ENCODE measurements around the gene HCN4.

The HCN4 gene

DNA sequence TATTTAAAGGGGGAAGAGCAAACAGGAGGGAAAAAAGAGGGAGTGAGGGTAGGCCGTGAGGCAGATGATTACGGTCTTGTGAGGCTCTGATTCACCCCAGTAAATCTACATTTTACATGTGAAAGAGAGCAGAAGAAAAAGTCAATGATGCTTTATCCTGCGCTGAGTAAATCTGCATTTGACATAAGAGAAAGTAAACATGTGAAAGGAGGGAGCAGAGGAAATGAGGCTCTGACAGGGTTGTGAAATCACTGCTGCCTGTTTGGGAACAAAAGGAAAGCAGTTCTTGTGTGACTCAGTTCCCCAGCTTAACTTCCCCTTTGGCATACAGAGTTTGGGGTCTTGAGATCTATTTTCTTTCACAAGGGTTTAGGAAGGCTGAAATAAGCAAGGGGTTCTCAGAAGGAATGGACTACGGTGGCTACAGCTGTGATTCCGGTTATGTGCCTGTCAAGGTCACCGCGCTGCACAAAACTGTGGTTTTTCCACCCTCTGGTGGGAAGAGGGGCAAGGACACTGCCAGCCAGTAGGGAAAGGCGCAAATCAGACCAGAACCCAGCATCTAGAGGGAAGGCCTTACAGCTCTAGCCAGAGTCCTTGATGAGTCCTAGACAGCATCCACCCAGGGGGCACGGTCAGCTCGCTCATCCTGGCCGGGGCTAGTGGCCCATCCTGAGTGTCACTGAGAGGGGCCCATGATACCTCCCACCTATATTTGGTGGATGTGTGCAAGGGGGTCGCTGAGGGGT lies 18.9 kb upstream of the HCN4 start:
- Mint-ChIP-seq H3K27ac (no peak overlapping the region), H3K4me3 (no peak overlapping the region), H3K9me3 (no peaks in the 10 kb centered on the region), H3K36me3 (ENCODE audit: low read depth) (no peaks in the 10 kb centered on the region), H3K27me3 (ENCODE audit: low read depth) (no peaks in the 10 kb centered on the region), H3K4me1 (ENCODE audit: low read depth) (no peaks in the 10 kb centered on the region)
- DNase-seq (ENCODE audit: low spot score) = no peak

DNA sequence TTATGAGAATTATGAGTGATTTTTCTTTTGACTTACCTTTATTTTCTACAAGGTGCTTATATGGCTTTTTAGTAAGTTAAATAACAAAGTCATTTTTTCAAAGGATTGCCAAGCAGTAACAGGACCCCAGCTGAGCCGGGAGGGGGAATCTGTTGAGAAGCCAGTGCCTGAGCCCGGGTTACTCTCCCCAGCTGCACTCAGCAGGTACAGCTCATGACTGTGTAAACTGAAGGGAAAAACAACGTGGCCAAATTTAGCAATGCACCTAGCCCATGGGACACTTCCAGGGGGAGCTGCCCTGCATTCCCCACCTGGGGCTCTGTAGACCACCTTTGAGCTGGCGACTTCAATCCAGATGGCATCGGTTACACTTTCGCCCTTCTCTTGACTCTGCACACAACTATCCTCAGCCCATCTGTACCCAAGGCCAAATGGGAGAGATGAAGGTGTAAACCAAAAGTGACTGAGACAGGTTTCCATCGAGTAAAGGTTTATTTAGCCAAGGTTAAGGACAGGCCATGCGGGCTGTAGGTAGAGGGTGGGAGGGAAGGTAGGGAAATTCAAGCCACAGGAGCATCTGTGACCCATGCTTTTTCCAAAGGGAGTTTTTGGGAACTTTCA lies 18.2 kb upstream of the HCN4 start:
- Mint-ChIP-seq H3K27ac (no peak overlapping the region), H3K4me1 (ENCODE audit: low read depth) (no peaks in the 10 kb centered on the region), H3K27me3 (ENCODE audit: low read depth) (no peaks in the 10 kb centered on the region), H3K4me3 (no peak overlapping the region), H3K9me3 (no peaks in the 10 kb centered on the region), H3K36me3 (ENCODE audit: low read depth) (no peaks in the 10 kb centered on the region)
- DNase-seq (ENCODE audit: low spot score) = no peak

DNA sequence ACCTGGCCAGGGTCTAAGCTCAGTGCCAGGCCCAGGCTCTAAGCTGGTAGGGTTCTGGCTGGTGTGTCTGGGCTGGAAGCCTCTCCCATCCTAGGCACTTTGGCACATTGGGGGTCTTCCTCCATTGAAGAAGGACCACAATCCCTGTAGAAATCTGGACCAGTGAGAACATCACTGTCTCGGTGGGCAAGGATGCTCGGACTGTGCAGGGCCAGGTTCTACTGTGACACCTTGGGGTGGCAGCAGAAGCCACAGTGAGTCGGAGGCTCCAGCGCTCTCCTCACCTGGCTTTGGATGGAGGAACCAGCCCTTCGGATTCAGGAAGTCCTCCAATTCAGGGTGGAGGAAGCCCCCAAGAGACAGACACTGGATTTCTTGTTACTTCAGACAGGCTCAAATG lies 17.5 kb upstream of the HCN4 start:
- no peak overlapping the region for H3K4me3 Mint-ChIP-seq
- peaks cover under 1% of the 10 kb centered on the region for H3K27me3 Mint-ChIP-seq (ENCODE audit: low read depth)
- DNase-seq (ENCODE audit: low spot score) = no peak
- H3K27ac Mint-ChIP-seq = no peak overlapping the region
- H3K9me3 Mint-ChIP-seq = no peaks in the 10 kb centered on the region
- H3K4me1 Mint-ChIP-seq (ENCODE audit: low read depth) = no peaks in the 10 kb centered on the region
- no peaks in the 10 kb centered on the region for H3K36me3 Mint-ChIP-seq (ENCODE audit: low read depth)

DNA sequence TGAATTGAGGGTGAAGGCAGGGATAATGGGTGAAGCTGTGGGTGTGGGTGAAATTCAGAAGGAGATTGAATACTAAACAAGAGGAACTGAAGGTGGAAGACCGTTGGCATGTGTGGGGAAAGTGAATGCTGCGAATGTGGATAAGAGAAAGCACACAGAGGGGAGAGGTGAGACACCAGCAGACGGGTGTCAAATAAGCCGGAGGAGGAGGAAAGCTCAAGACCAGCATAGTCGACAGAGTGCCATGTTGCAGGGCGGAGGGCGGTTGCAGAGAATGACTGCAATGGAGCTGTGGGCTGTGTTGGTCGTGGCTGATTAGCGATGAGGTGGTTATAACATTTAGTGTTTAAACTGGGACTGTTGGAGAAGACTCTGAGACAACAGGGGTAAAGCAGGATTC lies 16.4 kb upstream of the HCN4 start:
- no peaks in the 10 kb centered on the region for H3K4me1 Mint-ChIP-seq (ENCODE audit: low read depth)
- H3K27ac Mint-ChIP-seq = no peak overlapping the region
- no peak for DNase-seq (ENCODE audit: low spot score)
- H3K27me3 Mint-ChIP-seq (ENCODE audit: low read depth) = peaks cover 2% of the 10 kb centered on the region
- H3K36me3 Mint-ChIP-seq (ENCODE audit: low read depth) = no peaks in the 10 kb centered on the region
- H3K9me3 Mint-ChIP-seq = no peaks in the 10 kb centered on the region
- H3K4me3 Mint-ChIP-seq = no peak overlapping the region

- no peak overlapping the region for H3K27ac Mint-ChIP-seq
- no peaks in the 10 kb centered on the region for H3K9me3 Mint-ChIP-seq
- no peaks in the 10 kb centered on the region for H3K36me3 Mint-ChIP-seq (ENCODE audit: low read depth)
- H3K27me3 Mint-ChIP-seq (ENCODE audit: low read depth) = peaks cover 2% of the 10 kb centered on the region
- no peak for DNase-seq (ENCODE audit: low spot score)
- no peaks in the 10 kb centered on the region for H3K4me1 Mint-ChIP-seq (ENCODE audit: low read depth)
- H3K4me3 Mint-ChIP-seq = no peak overlapping the region
Observed at GRCh38 chr15:73383310-73384189, 14.8 kb upstream of the HCN4 start.

DNA sequence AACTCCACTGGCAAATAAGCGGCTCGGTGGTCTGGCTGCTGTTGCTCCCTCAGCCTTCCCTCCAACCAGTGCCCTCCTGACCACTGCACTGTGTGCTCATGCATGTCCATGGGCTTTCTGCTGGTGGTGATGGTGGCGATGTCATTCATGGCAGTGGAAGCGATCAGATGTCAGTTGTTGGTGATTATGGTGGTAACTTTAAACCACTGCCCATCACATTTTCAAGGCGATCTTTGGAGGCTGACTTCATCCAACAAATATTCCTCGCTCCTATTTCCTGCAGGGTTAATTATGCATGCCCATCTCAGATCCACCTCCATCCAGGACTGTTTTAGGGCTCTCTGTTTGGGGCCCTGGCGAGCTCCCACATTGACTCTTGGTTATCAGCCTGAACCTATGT lies 13.4 kb upstream of the HCN4 start:
- H3K4me3 Mint-ChIP-seq = no peak overlapping the region
- DNase-seq (ENCODE audit: low spot score) = no peak
- H3K27me3 Mint-ChIP-seq (ENCODE audit: low read depth) = peaks cover 2% of the 10 kb centered on the region
- no peak overlapping the region for H3K27ac Mint-ChIP-seq
- no peaks in the 10 kb centered on the region for H3K9me3 Mint-ChIP-seq
- no peaks in the 10 kb centered on the region for H3K4me1 Mint-ChIP-seq (ENCODE audit: low read depth)
- H3K36me3 Mint-ChIP-seq (ENCODE audit: low read depth) = no peaks in the 10 kb centered on the region

DNA sequence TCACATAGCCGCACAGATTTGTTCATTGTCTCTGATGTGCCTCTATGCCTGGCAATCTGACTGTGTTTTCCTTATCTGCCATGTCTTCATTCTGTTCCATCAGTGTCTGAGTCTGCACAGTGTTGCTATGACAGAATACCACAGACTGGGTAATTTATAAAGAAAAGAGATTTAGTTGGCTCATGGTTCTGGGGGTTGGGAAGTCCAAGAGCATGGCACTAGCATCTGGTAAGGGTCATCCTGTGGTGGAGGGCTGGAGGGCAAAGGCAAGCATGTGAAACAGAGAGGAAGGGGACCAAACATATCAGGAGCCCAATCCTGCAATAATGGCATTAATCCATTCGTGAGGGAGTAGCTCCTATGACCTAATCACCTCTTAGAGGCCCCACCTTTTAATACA lies 11.9 kb upstream of the HCN4 start:
- Mint-ChIP-seq H3K27me3 (ENCODE audit: low read depth) (peaks cover 2% of the 10 kb centered on the region), H3K36me3 (ENCODE audit: low read depth) (no peaks in the 10 kb centered on the region), H3K9me3 (no peaks in the 10 kb centered on the region), H3K27ac (no peak overlapping the region), H3K4me3 (no peak overlapping the region), H3K4me1 (ENCODE audit: low read depth) (no peaks in the 10 kb centered on the region)
- no peak for DNase-seq (ENCODE audit: low spot score)

- no peak for DNase-seq (ENCODE audit: low spot score)
- H3K4me1 Mint-ChIP-seq (ENCODE audit: low read depth) = no peaks in the 10 kb centered on the region
- peaks cover 3% of the 10 kb centered on the region for H3K27me3 Mint-ChIP-seq (ENCODE audit: low read depth)
- no peak overlapping the region for H3K4me3 Mint-ChIP-seq
- no peaks in the 10 kb centered on the region for H3K36me3 Mint-ChIP-seq (ENCODE audit: low read depth)
- H3K9me3 Mint-ChIP-seq = no peaks in the 10 kb centered on the region
- no peak overlapping the region for H3K27ac Mint-ChIP-seq
Observed at GRCh38 chr15:73378089-73378488, 9.3 kb upstream of the HCN4 start.

GRCh38 chr15:73375755-73376305 lies 7.1 kb upstream of the HCN4 start:
- Mint-ChIP-seq H3K4me3 (no peak overlapping the region), H3K9me3 (no peaks in the 10 kb centered on the region), H3K27ac (no peak overlapping the region), H3K27me3 (ENCODE audit: low read depth) (peaks cover 18% of the 10 kb centered on the region), H3K36me3 (ENCODE audit: low read depth) (no peaks in the 10 kb centered on the region), H3K4me1 (ENCODE audit: low read depth) (no peaks in the 10 kb centered on the region)
- no peak for DNase-seq (ENCODE audit: low spot score)

DNA sequence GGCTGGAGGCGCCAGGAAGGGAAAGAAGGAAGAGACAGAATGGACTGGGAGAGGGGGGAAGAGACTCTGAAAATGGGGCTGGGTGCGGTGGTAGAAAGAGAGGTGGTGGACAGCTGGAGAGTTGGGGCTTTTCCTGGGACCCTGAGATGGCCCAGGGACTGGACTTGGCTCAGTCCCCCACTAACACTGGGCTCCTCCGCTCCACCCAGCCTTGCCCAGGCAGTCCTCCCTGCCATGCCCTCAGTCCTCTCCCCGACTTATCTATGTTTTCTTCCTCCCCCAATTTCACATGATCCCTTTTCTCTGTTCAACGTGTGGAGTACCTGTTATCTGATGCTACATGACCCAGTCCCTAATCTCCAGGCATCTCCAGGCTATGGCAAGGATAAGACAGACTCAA lies 6.3 kb upstream of the HCN4 start:
- no peaks in the 10 kb centered on the region for H3K36me3 Mint-ChIP-seq (ENCODE audit: low read depth)

GRCh38 chr15:73374604-73375003 lies 5.8 kb upstream of the HCN4 start:
- H3K36me3 Mint-ChIP-seq (ENCODE audit: low read depth) = no peaks in the 10 kb centered on the region
- H3K4me1 Mint-ChIP-seq (ENCODE audit: low read depth) = no peaks in the 10 kb centered on the region
- H3K4me3 Mint-ChIP-seq = no peak overlapping the region
- no peak overlapping the region for H3K27ac Mint-ChIP-seq
- peaks cover 30% of the 10 kb centered on the region for H3K27me3 Mint-ChIP-seq (ENCODE audit: low read depth)
- no peak for DNase-seq (ENCODE audit: low spot score)
- H3K9me3 Mint-ChIP-seq = no peaks in the 10 kb centered on the region

More for the DNA sequence above, 6.3 kb upstream of the HCN4 start:
- H3K9me3 Mint-ChIP-seq = no peaks in the 10 kb centered on the region
- H3K27me3 Mint-ChIP-seq (ENCODE audit: low read depth) = peaks cover 27% of the 10 kb centered on the region
- no peak overlapping the region for H3K4me3 Mint-ChIP-seq
- no peaks in the 10 kb centered on the region for H3K4me1 Mint-ChIP-seq (ENCODE audit: low read depth)
- no peak for DNase-seq (ENCODE audit: low spot score)
- H3K27ac Mint-ChIP-seq = no peak overlapping the region

GRCh38 chr15:73373221-73373620 lies 4.5 kb upstream of the HCN4 start:
- no peak overlapping the region for H3K27ac Mint-ChIP-seq
- no peaks in the 10 kb centered on the region for H3K4me1 Mint-ChIP-seq (ENCODE audit: low read depth)
- H3K9me3 Mint-ChIP-seq = no peaks in the 10 kb centered on the region
- H3K27me3 Mint-ChIP-seq (ENCODE audit: low read depth) = peaks cover 36% of the 10 kb centered on the region
- H3K4me3 Mint-ChIP-seq = no peak overlapping the region
- no peaks in the 10 kb centered on the region for H3K36me3 Mint-ChIP-seq (ENCODE audit: low read depth)
- no peak for DNase-seq (ENCODE audit: low spot score)

DNA sequence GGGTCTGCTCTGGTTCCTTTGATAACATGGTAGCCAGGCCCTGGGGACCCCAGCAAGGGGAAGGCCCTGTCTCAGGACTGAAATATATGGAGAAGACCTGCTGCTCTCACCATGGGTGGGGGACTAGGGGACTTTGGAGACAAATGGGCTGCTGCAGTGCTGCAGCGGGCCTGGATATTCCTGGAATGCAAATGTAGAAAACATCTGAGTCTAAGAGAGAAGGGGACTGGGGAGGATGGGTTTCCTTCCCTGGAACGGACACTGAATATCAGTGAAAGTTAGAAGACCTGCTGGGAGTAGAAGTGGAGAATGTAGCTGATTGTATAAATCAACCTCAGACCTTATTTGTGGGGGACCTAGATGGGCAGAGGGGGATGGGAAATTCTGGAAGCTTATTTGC lies 3.1 kb upstream of the HCN4 start:
- peaks cover 42% of the 10 kb centered on the region for H3K27me3 Mint-ChIP-seq (ENCODE audit: low read depth)
- no peak for DNase-seq (ENCODE audit: low spot score)
- no peaks in the 10 kb centered on the region for H3K9me3 Mint-ChIP-seq
- H3K36me3 Mint-ChIP-seq (ENCODE audit: low read depth) = no peaks in the 10 kb centered on the region
- no peak overlapping the region for H3K27ac Mint-ChIP-seq
- no peak overlapping the region for H3K4me3 Mint-ChIP-seq
- no peaks in the 10 kb centered on the region for H3K4me1 Mint-ChIP-seq (ENCODE audit: low read depth)

- Mint-ChIP-seq H3K27ac (no peak overlapping the region), H3K9me3 (no peaks in the 10 kb centered on the region), H3K4me1 (ENCODE audit: low read depth) (no peaks in the 10 kb centered on the region), H3K4me3 (no peak overlapping the region), H3K27me3 (ENCODE audit: low read depth) (peaks cover 59% of the 10 kb centered on the region), H3K36me3 (ENCODE audit: low read depth) (no peaks in the 10 kb centered on the region)
- DNase-seq (ENCODE audit: low spot score) = no peak
Observed at GRCh38 chr15:73370151-73370550, 1.4 kb upstream of the HCN4 start.

All from T-helper 2 cell treated with Interferon-gamma antibody and Interleukin-4, amounts not matched to agents 5 μg/mL and 100 μg/mL, for 36 hours (primary cell).